Peyer's patch (tissue), 4 donors: ENCODE data around the gene NKAIN2.

ENCODE experiments used
- CTCF ChIP-seq, 6 experiments: fragments of 450-650 bp in 4 of 6; fragments of 200-600 bp in 2 of 6; sonication (generic) in 1 of 6; IDR thresholded peaks; one replicate each; pipeline ENCODE4 v1.5.1; 2017 to 2019; ENCODE audit warnings: antibody characterized with exemption in 6 of 6, mild to moderate bottlenecking in 3 of 6, moderate library complexity in 1 of 6
- POLR2A ChIP-seq, 2 donors: fragments of 450-650 bp; IDR thresholded peaks; one replicate each; pipeline ENCODE4 v1.5.1; 2017; ENCODE audit warnings: antibody characterized with exemption in 2 of 2, mild to moderate bottlenecking in 2 of 2, moderate library complexity in 2 of 2

GRCh38 chr6:123945386-123945785 is 141.7 kb downstream of the NKAIN2 start:
- TF ChIP-seq CTCF (IDR thresholded peaks at IDR 0.05) (no peak), POLR2A (IDR thresholded peaks at IDR 0.05) (no peak)
